Central memory CD4-positive, alpha-beta T cell (primary cell): ENCODE measurements around the gene COPS8.

Experiments used
- DNase-seq: peaks from one replicate; pipeline ENCODE4 v3.0.0; 2022

The COPS8 gene

GRCh38 chr2:237102428-237102827, 16.7 kb downstream of the COPS8 start:
- DNase-seq: no peak

- no peak for DNase-seq
Observed at GRCh38 chr2:237109421-237109934, 23.8 kb downstream of the COPS8 start.

GRCh38 chr2:237113026-237113795, 27.5 kb downstream of the COPS8 start:
- DNase-seq: no peak

GRCh38 chr2:237115870-237116269, 30.2 kb downstream of the COPS8 start:
- DNase-seq: no peak

- no peak for DNase-seq
Observed at GRCh38 chr2:237116431-237116830, 30.7 kb downstream of the COPS8 start.

GRCh38 chr2:237118025-237118424, 32.3 kb downstream of the COPS8 start:
- no peak for DNase-seq

GRCh38 chr2:237118561-237119155, 33.0 kb downstream of the COPS8 start:
- DNase-seq: no peak

GRCh38 chr2:237120916-237121315, 35.2 kb downstream of the COPS8 start:
- DNase-seq: no peak

- no peak for DNase-seq
Observed at GRCh38 chr2:237121321-237121720, 35.6 kb downstream of the COPS8 start.

GRCh38 chr2:237122214-237122666, 36.6 kb downstream of the COPS8 start:
- no peak for DNase-seq

- no peak for DNase-seq
Observed at GRCh38 chr2:237124820-237125219, 39.1 kb downstream of the COPS8 start.

- DNase-seq: no peak
Observed at GRCh38 chr2:237125967-237126366, 40.3 kb downstream of the COPS8 start.

GRCh38 chr2:237126519-237127174, 41.0 kb downstream of the COPS8 start:
- DNase-seq: no peak

- DNase-seq: no peak
Observed at GRCh38 chr2:237128026-237128703, 42.5 kb downstream of the COPS8 start.

- DNase-seq: no peak
Observed at GRCh38 chr2:237128845-237129592, 43.3 kb downstream of the COPS8 start.

- DNase-seq: no peak
Observed at GRCh38 chr2:237129625-237130263, 44.1 kb downstream of the COPS8 start.

- no peak for DNase-seq
Observed at GRCh38 chr2:237130562-237131421, 45.1 kb downstream of the COPS8 start.

- no peak for DNase-seq
Observed at GRCh38 chr2:237131749-237132533, 46.3 kb downstream of the COPS8 start.

GRCh38 chr2:237132799-237133198, 47.1 kb downstream of the COPS8 start:
- DNase-seq: no peak
